C4-2B (cell line): Measurements from ENCODE around the gene XRCC5.

ENCODE experiments used
- ZFX ChIP-seq: fragments of 450-650 bp; IDR thresholded peaks from 2 replicates; pipeline ENCODE4 v1.6.1; 2017
- TF ChIP-seq, protein P1 (sequence below): fragments of 450-650 bp; conservative IDR thresholded peaks from 2 replicates; pipeline ENCODE4 v1.5.1; 2017; ENCODE audit warnings: mild to moderate bottlenecking

DNA sequence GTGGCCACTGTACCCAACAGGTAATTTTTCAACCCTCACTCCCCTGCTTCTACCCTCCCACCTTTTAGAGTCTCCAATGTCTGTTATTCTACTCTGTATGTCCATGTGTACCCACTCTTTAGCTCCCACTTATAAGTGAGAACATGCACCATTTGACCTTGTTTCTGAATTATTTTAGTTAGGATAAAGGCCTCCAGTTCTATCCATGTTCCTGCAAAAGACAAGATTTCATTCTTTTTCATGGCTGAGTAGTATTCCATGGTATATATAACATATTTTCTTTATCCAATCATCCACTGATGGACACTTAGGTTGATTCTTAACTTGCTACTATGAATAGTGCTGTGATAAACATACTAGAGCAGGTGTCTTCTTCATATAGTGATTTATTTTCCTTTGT lies 36.7 kb upstream of the XRCC5 start:
- TF ChIP-seq, protein P1, sequence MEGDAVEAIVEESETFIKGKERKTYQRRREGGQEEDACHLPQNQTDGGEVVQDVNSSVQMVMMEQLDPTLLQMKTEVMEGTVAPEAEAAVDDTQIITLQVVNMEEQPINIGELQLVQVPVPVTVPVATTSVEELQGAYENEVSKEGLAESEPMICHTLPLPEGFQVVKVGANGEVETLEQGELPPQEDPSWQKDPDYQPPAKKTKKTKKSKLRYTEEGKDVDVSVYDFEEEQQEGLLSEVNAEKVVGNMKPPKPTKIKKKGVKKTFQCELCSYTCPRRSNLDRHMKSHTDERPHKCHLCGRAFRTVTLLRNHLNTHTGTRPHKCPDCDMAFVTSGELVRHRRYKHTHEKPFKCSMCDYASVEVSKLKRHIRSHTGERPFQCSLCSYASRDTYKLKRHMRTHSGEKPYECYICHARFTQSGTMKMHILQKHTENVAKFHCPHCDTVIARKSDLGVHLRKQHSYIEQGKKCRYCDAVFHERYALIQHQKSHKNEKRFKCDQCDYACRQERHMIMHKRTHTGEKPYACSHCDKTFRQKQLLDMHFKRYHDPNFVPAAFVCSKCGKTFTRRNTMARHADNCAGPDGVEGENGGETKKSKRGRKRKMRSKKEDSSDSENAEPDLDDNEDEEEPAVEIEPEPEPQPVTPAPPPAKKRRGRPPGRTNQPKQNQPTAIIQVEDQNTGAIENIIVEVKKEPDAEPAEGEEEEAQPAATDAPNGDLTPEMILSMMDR = no peak
- no peak for TF ChIP-seq ZFX
